Left ventricle myocardium inferior (tissue), 1 donor: ENCODE results near the gene IFITM2. TPM values are rescaled to one million over a fixed set of nuclear protein-coding genes. Genes with fewer than 3 reads are reported as not detected.
"Not testable (repeated sequence)": the region's sequence is repeated elsewhere in the genome, so short reads cannot be mapped to it uniquely, and the experiment has no call there.

Source experiments
- DNase-seq: peaks from one replicate; pipeline ENCODE4 v3.0.0-alpha.2; 2020
- H3K27ac ChIP-seq: fragments of 200-600 bp; replicated peaks from 2 replicates; pipeline ENCODE4 v1.8.0; 2021
- H3K27me3 ChIP-seq: fragments of 200-600 bp; 2 replicates; pipeline ENCODE4 v1.8.0; 2021; ENCODE audit warnings: low read depth
- H3K36me3 ChIP-seq: fragments of 200-600 bp; 2 replicates; pipeline ENCODE4 v1.8.0; 2021
- H3K4me1 ChIP-seq: fragments of 200-600 bp; 2 replicates; pipeline ENCODE4 v1.8.0; 2021
- H3K4me3 ChIP-seq: fragments of 200-600 bp; 2 replicates; pipeline ENCODE4 v1.8.0; 2021; ENCODE audit warnings: mild to moderate bottlenecking, moderate library complexity
- H3K9me3 ChIP-seq: fragments of 200-600 bp; replicated peaks from 2 replicates; pipeline ENCODE4 v1.8.0; 2021
- intact Hi-C: fragments of 100-400 bp; cut with micrococcal nuclease; formaldehyde crosslinking; loops from one replicate; pipeline ENCODE4 v1.11.0; 2022
- total RNA-seq: library from RNA; stranded (reverse); fragmentation: NEBNext Ultra II Directional; extraction: Animal tissue kit (Norgen Biotek cat#: 25700); gene quantifications from one replicate; pipeline ENCODE4 v1.2.1, GENCODE V29; 2021
- TF ChIP-seq, protein P1 (sequence below): fragments of 200-600 bp; IDR thresholded peaks from 2 replicates; pipeline ENCODE4 v1.8.0; 2021; ENCODE audit warnings: antibody characterized with exemption, mild to moderate bottlenecking, borderline replicate concordance
- donor health status: DM: no; HTN: yes; CAD: no; lungs with severe emphysema.

The IFITM2 gene
- total RNA-seq, 1 donor from 2014 or later = 160 TPM

DNA sequence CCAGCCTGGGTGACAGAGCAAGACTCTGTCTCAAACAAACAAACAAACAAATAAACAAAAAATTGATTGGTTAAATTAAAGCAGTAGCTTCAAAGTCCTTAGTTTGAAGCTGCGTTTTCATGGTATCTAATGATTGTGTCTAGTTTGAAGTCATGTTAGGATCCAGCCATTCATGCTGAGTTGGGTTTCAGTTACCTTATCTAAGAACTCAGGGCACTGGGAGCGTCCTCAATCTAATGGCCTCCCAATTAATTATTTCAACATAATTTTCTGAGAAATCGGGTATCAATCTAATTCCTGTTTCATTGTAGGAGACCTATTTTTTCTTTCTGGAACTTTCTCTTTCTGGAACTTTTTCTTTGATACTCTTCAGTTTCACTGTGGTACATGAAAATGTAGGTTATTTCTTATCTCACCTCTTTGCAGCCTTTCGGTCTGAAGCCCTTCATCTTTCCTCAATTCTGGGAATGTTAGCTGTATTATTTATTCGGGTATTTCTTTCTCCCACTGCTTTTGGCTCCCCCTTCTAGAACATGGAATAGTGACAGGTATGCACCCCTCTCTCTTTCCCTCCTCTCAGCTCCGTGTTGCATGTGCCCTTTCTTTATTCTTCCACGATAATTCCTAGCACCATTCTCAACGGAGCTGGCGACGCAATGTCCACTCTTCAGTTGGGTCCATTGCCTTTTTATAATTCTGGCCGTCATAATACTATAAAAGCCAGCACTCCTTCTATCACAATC is 37.4 kb downstream of the IFITM2 start:
- intact Hi-C loops = no loop called here
- H3K27me3 ChIP-seq = no peaks in the 10 kb centered on the region
- no peak overlapping the region for H3K4me3 ChIP-seq
- H3K36me3 ChIP-seq = no peaks in the 10 kb centered on the region
- peaks cover 6% of the 10 kb centered on the region for H3K4me1 ChIP-seq
- no peaks in the 10 kb centered on the region for H3K9me3 ChIP-seq
- DNase-seq = no peak
- no peak overlapping the region for H3K27ac ChIP-seq
- TF ChIP-seq, protein P1, sequence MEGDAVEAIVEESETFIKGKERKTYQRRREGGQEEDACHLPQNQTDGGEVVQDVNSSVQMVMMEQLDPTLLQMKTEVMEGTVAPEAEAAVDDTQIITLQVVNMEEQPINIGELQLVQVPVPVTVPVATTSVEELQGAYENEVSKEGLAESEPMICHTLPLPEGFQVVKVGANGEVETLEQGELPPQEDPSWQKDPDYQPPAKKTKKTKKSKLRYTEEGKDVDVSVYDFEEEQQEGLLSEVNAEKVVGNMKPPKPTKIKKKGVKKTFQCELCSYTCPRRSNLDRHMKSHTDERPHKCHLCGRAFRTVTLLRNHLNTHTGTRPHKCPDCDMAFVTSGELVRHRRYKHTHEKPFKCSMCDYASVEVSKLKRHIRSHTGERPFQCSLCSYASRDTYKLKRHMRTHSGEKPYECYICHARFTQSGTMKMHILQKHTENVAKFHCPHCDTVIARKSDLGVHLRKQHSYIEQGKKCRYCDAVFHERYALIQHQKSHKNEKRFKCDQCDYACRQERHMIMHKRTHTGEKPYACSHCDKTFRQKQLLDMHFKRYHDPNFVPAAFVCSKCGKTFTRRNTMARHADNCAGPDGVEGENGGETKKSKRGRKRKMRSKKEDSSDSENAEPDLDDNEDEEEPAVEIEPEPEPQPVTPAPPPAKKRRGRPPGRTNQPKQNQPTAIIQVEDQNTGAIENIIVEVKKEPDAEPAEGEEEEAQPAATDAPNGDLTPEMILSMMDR = no peak

DNA sequence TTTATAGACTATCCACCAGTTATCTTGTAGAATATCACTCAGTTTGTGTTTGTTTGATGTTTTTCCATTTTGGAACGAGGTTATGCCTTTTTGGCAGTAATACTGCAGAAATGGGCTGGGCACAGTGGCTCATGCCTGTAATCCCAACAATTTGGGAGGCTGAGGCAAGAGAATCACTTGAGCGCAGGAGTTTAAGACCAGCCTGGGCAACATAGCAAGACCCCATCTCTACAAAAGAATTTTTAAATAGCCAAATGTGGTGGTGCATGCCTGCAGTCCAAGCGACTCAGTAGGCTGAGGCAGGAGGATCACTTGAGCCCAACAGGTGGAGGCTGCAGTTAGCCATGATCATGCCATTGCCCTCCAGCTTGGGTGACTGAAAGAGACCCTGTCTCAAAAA is 38.9 kb downstream of the IFITM2 start:
- no peaks in the 10 kb centered on the region for H3K27me3 ChIP-seq
- H3K27ac ChIP-seq = no peak overlapping the region
- intact Hi-C loops = no loop called here
- H3K4me1 ChIP-seq = peaks cover 6% of the 10 kb centered on the region
- no peaks in the 10 kb centered on the region for H3K9me3 ChIP-seq
- DNase-seq = no peak
- no peak overlapping the region for H3K4me3 ChIP-seq
- no peaks in the 10 kb centered on the region for H3K36me3 ChIP-seq
- TF ChIP-seq, protein P1 = no peak

DNA sequence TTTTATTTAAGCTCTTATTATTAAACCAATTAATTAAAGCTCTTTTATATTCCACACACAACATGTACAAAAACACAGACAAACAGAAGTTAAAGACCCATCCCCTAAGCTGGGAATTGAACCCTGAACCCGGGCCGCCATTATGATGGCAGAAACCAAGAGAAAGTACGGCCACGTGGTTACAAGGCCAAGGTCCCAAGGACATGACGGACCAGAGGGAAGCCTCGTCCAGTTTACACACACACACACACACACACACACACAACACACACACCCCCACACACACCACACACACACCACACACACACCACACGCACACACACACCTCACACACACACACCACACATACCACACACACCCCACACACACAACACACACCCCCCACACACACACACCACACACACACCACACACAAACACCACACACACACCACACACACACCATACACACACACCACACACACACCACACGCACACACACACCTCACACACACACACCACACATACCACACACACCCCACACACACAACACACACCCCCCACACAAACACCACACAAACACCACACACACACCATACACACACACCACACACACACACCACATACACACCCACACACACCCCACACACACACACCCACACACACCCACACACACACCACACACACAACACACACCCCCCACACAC is 41.8 kb downstream of the IFITM2 start:
- H3K27me3 ChIP-seq, H3K36me3 ChIP-seq, intact Hi-C loops, H3K27ac ChIP-seq, H3K4me3 ChIP-seq, H3K9me3 ChIP-seq, DNase-seq: not testable (repeated sequence)
- H3K4me1 ChIP-seq = peaks cover 23% of the 10 kb centered on the region

DNA sequence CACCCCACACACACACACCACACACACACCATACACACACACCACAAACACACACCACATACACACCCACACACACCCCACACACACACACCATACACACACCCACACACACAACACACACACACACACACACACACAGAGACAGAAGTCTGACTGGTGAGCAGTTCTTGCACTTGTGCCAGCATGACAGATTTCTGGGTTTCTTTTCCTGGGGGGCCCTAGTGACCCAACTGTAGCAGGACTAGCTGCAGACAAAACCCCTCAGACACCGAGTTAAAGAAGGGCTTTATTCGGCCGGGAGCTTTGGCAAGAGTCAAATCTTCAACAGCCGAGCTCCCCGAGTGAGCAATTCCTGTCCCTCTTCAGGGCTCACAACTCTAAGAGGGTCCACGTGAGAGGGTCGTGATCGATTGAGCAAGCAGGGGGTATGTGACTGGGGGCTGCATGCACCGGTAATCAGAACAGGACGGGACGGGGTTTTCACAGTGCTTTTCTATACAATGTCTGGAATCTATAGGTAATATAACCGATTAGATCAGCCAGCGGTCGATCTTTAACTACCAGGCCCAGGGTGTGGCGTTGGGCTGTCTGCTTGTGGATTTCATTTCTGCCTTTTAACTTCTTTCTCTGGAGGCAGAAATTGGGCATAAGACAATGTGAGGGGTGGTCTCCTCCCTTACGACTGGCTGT is 42.6 kb downstream of the IFITM2 start:
- H3K4me3 ChIP-seq, H3K27me3 ChIP-seq, H3K27ac ChIP-seq, DNase-seq, intact Hi-C loops, H3K36me3 ChIP-seq, H3K9me3 ChIP-seq: not testable (repeated sequence)
- H3K4me1 ChIP-seq = peaks cover 30% of the 10 kb centered on the region

DNA sequence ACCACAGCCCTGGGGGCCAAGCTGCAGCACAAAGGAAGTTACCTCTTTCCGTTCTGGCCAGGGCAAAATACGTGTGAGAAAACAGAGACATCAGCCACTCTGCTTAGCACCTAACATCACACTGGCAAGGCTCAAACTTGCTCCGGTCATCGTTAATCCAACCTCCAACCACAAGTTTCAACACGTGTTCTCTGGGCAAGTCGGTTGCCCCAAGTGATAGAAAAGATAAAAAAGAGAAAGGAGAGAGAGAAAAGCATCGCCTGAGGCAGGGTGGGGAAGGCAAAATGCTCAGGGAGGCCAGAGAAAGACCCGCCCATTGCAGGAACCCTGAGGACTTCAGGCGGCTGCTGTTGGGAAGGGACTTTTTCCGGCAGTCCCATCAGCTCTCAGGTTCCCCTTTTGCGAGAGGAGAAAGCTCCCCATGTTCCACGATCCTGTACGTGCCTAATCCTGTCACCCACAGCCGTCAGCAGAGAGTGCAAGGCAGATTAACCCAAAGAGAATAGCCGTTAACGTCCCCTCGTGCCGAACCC is 43.2 kb downstream of the IFITM2 start:
- Histone ChIP-seq H3K27me3 (no peaks in the 10 kb centered on the region), H3K27ac (no peak overlapping the region), H3K4me1 (peaks cover 36% of the 10 kb centered on the region), H3K4me3 (no peak overlapping the region), H3K9me3 (no peaks in the 10 kb centered on the region), H3K36me3 (no peaks in the 10 kb centered on the region)
- intact Hi-C loops = no loop called here
- TF ChIP-seq, protein P1 = no peak
- no peak for DNase-seq

DNA sequence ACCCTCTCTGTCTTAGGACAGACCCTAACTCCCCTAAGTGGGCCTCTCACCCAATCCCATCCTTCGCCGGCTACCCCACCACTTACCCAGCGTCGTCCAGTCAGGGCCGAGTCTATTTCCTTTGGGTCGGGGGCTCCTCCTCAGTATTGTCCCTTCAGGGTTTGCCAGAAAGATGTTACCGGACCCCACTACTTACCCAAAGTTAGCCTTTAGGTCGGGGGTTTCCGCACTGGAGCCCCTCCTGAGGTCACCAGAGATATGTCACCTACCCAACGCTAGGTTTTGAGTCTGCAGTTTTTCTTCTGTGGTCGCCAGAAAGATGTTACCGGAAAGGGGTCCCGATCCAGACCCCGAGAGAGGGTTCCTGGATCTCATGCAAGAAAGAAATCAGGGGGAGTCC is 43.8 kb downstream of the IFITM2 start:
- H3K27me3 ChIP-seq = no peaks in the 10 kb centered on the region
- H3K4me3 ChIP-seq = no peak overlapping the region
- no peaks in the 10 kb centered on the region for H3K9me3 ChIP-seq
- intact Hi-C loops = no loop called here
- H3K4me1 ChIP-seq = peaks cover 39% of the 10 kb centered on the region
- DNase-seq = no peak
- H3K27ac ChIP-seq = no peak overlapping the region
- TF ChIP-seq, protein P1 = no peak
- no peaks in the 10 kb centered on the region for H3K36me3 ChIP-seq
